ENCODE results near the gene QRFPR. TPM values are rescaled to one million over a fixed set of nuclear protein-coding genes. Genes with fewer than 3 reads are reported as not detected.

The QRFPR gene
- total RNA-seq, 2 donors from 2014 or later = not detected

DNA sequence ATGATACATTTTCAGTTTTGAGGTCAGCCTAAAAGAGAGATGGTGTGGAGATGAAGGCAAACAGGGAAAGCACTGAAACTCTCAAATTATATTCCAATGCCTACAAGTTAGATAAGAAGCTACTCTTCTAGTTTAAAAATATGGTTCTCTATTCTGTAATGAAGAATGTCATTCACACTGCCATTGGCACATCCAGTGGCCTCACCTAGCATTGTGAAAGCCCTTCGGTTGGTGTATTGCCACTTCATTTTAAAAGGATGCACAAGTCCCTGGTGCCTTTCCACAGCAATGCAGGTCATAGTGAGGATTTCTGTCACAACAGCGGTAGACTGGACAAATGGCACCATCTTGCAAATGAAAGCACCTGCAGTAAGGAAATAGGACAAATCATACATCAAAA, 40.6 kb downstream of the QRFPR start:
- H3K27me3 ChIP-seq = no peaks in the 10 kb centered on the region
- DNase-seq = no peak
- H3K36me3 ChIP-seq = no peaks in the 10 kb centered on the region
- no peaks in the 10 kb centered on the region for H3K4me1 ChIP-seq
- H3K9me3 ChIP-seq = no peaks in the 10 kb centered on the region
- no peak overlapping the region for H3K9ac ChIP-seq (ENCODE audit: low read depth in 2 of 2, low read length in 2 of 2)
- no peak overlapping the region for H3K27ac ChIP-seq
- TF ChIP-seq, protein P1, sequence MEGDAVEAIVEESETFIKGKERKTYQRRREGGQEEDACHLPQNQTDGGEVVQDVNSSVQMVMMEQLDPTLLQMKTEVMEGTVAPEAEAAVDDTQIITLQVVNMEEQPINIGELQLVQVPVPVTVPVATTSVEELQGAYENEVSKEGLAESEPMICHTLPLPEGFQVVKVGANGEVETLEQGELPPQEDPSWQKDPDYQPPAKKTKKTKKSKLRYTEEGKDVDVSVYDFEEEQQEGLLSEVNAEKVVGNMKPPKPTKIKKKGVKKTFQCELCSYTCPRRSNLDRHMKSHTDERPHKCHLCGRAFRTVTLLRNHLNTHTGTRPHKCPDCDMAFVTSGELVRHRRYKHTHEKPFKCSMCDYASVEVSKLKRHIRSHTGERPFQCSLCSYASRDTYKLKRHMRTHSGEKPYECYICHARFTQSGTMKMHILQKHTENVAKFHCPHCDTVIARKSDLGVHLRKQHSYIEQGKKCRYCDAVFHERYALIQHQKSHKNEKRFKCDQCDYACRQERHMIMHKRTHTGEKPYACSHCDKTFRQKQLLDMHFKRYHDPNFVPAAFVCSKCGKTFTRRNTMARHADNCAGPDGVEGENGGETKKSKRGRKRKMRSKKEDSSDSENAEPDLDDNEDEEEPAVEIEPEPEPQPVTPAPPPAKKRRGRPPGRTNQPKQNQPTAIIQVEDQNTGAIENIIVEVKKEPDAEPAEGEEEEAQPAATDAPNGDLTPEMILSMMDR (IDR thresholded peaks at IDR 0.05) = no peak
- H3K4me3 ChIP-seq = no peak overlapping the region
- intact Hi-C loops (cut with DNase I) = no loop called here

DNA sequence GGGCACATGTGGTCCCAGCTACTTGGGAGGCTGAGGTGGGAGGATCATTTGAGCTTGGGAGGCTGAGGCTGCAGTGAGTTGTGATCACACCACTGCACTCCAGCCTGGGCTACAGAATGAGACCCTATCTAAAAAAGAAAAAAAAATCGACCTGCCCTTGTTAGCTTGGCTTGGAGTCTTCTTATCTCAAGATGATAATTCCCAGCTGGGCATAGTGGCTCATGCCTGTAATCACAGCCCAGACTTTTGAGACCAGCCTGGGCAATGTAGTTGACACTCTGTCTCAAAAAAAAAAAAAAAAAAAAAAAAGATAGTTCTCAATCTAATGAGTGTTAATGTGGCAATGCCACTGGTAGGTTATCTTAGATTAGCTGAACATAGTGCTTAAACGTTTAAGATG, 41.0 kb downstream of the QRFPR start:
- no peaks in the 10 kb centered on the region for H3K36me3 ChIP-seq
- H3K27ac ChIP-seq = no peak overlapping the region
- no peaks in the 10 kb centered on the region for H3K4me1 ChIP-seq
- H3K27me3 ChIP-seq = no peaks in the 10 kb centered on the region
- no peaks in the 10 kb centered on the region for H3K9me3 ChIP-seq
- no peak overlapping the region for H3K9ac ChIP-seq (ENCODE audit: low read depth in 2 of 2, low read length in 2 of 2)
- no peak for DNase-seq
- TF ChIP-seq, protein P1 (IDR thresholded peaks at IDR 0.05) = no peak
- intact Hi-C loops (cut with DNase I) = no loop called here
- H3K4me3 ChIP-seq = no peak overlapping the region

DNA sequence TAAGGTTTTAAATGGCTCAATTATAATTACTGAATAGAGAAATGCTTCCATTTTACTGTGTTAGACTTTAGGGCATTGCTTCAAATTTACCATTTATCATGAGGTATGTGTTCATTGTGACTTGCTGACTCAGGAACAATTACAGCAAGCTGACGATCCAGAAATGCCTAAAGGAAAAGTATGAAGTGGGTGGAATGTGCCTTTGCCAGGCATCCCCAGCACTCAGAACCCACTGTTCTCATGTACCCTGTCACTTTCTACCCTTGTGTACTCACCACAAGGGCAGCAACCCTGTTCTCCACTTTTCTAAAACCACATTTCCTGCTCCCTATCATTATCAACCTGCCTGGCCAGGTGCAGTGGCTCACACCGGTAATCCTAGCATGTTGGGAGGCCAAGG, 41.5 kb downstream of the QRFPR start:
- Histone ChIP-seq H3K36me3 (no peaks in the 10 kb centered on the region), H3K27ac (no peak overlapping the region), H3K27me3 (no peaks in the 10 kb centered on the region), H3K9ac (ENCODE audit: low read depth in 2 of 2, low read length in 2 of 2) (no peak overlapping the region), H3K4me3 (no peak overlapping the region), H3K4me1 (no peaks in the 10 kb centered on the region), H3K9me3 (no peaks in the 10 kb centered on the region)
- DNase-seq = no peak
- TF ChIP-seq, protein P1 (IDR thresholded peaks at IDR 0.05) = no peak
- intact Hi-C loops (cut with DNase I) = no loop called here

DNA sequence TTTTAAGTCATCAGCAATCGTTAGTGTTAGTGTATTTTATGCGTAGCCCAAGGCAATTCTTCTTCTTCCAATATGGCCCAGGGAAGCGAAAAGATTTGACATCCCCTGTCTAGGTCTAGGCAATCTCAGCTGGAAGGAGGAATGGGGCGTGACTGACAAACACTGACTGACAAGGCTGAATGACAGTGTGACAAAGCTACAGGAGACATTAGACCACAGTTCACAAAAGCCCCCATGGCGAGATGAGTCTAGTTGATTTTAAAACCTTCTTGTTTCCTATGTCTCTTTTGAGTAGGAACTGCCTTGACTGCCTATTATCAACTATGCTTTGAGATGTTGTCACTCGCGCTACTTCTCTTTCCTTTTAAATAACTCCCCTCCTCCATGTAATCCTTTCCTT, 42.3 kb downstream of the QRFPR start:
- Histone ChIP-seq H3K9ac (ENCODE audit: low read depth in 2 of 2, low read length in 2 of 2) (no peak overlapping the region), H3K36me3 (no peaks in the 10 kb centered on the region), H3K4me1 (no peaks in the 10 kb centered on the region), H3K27ac (no peak overlapping the region), H3K4me3 (no peak overlapping the region), H3K9me3 (no peaks in the 10 kb centered on the region), H3K27me3 (no peaks in the 10 kb centered on the region)
- intact Hi-C loops (cut with DNase I) = no loop called here
- DNase-seq = no peak
- TF ChIP-seq, protein P1 (IDR thresholded peaks at IDR 0.05) = no peak

DNA sequence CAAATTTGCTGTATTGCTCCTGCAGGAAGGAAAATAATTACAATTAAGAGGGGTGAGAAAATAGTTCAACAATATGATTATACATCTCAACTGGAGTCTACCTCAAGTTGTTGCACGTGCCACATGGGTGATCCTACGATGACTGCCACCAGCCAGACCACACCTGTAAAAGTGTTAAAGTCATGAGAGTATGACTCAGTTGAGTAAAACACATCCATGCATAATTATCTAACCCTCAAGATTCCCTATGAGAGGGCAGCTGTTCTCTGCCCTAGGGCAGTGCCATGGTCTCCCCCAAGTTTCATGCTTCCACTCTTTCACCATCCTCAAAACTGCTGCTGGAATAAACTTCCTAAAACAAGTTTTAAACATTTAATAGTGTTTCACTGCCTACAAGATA, 44.1 kb downstream of the QRFPR start:
- TF ChIP-seq, protein P1 (IDR thresholded peaks at IDR 0.05) = no peak
- no peak overlapping the region for H3K4me3 ChIP-seq
- no peaks in the 10 kb centered on the region for H3K36me3 ChIP-seq
- H3K27me3 ChIP-seq = no peaks in the 10 kb centered on the region
- intact Hi-C loops (cut with DNase I) = no loop called here
- H3K4me1 ChIP-seq = no peaks in the 10 kb centered on the region
- no peak for DNase-seq
- no peak overlapping the region for H3K27ac ChIP-seq
- H3K9me3 ChIP-seq = no peaks in the 10 kb centered on the region
- H3K9ac ChIP-seq (ENCODE audit: low read depth in 2 of 2, low read length in 2 of 2) = no peak overlapping the region

DNA sequence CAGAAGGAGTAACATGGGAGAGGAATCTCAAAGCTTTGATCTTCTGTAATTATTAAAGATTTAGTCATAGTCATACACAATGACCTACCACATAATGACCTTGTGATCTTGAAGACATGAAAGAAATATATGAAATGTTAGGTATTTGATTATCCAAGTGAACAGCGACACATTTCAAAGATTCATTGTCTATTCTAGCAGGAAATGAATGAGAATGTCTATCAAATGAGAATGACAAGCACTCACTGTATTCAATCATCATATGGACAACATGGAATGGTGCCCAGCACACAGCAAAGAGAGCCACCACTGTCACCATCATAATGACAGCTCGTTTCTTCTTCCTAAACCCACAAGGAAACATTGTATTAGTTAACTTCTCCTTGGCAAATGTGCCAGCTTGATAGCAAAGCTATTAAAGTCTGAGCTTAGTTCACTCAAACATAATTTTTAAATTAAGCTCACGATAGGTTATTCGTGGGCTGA, 50.6 kb downstream of the QRFPR start:
- intact Hi-C loops (cut with DNase I) = no loop called here
- TF ChIP-seq, protein P1 (IDR thresholded peaks at IDR 0.05) = no peak
- no peak for DNase-seq
- H3K9me3 ChIP-seq = no peaks in the 10 kb centered on the region
- no peaks in the 10 kb centered on the region for H3K36me3 ChIP-seq
- H3K4me1 ChIP-seq = no peaks in the 10 kb centered on the region
- no peak overlapping the region for H3K27ac ChIP-seq
- H3K27me3 ChIP-seq = no peaks in the 10 kb centered on the region
- H3K4me3 ChIP-seq = no peak overlapping the region
- no peak overlapping the region for H3K9ac ChIP-seq (ENCODE audit: low read depth in 2 of 2, low read length in 2 of 2)

Data from colonic mucosa (tissue), 4 donors.